ENCODE data around the gene RPUSD1. TPM values are rescaled to one million over a fixed set of nuclear protein-coding genes. Genes with fewer than 3 reads are reported as not detected.

RPUSD1 gene
- total and polyA plus RNA-seq, 2 donors, result 16.9 to 20.9 TPM

DNA sequence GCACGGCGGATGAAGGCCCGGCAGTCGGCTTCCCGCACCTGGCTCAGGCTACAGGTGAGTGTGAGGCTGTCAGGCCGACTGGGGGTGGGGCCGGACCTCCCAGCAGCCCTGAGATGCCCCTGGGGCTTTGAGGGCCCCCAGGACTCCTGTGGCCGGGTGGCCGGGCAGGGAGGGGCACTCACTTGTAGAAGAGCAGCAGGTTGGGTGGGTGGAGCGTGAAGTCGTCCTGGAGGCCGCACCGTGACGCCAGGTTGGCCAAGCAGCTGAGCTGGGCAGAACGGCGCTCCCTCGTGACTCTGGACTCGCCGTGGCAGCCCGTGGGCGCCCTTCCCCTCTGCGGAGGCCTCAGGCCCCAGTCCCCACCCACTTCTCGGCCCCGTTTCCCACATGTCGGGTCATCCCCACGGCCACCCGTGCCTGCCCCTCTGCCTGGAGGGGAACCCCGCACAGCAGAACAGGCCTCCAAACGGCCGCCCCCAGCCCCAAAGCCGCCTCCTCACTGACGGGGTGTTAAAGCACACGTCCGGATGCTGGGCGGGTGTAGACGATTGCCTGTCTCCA lies 12.9 kb downstream of the RPUSD1 start:
- DNase-seq (ENCODE audit: low read depth in 6 of 9, low spot score in 9 of 9), result no peak
- H3K9me3 ChIP-seq (ENCODE audit: control insufficient read depth in 2 of 2, insufficient read depth in 1 of 2, low read length in 1 of 2), result no peaks in the 10 kb centered on the region
- H3K27me3 ChIP-seq (ENCODE audit: control insufficient read depth in 2 of 2, insufficient read depth in 1 of 2, low read length in 1 of 2), result peaks cover 0 to 25% of the 10 kb centered on the region in 2 donors
- H3K27ac ChIP-seq (ENCODE audit: low read depth in 1 of 2, low read length in 1 of 2), result no peak overlapping the region
- H3K4me1 ChIP-seq (ENCODE audit: control insufficient read depth in 2 of 2, insufficient read depth in 2 of 2, low read length in 2 of 2), result no peaks in the 10 kb centered on the region
- WGBS, result 91% methylated on average over 36 of the region's 36 CpGs
- H3K36me3 ChIP-seq (ENCODE audit: control insufficient read depth in 2 of 2, insufficient read depth in 2 of 2, low read length in 1 of 2), result no peaks in the 10 kb centered on the region
- no peak overlapping the region for H3K4me3 ChIP-seq (ENCODE audit: low read length in 2 of 2)

- Histone ChIP-seq H3K9me3 (ENCODE audit: control insufficient read depth in 2 of 2, insufficient read depth in 1 of 2, low read length in 1 of 2) (no peaks in the 10 kb centered on the region), H3K36me3 (ENCODE audit: control insufficient read depth in 2 of 2, insufficient read depth in 2 of 2, low read length in 1 of 2) (no peaks in the 10 kb centered on the region), H3K27me3 (ENCODE audit: control insufficient read depth in 2 of 2, insufficient read depth in 1 of 2, low read length in 1 of 2) (peaks cover 0 to 27% of the 10 kb centered on the region in 2 donors), H3K27ac (ENCODE audit: low read depth in 1 of 2, low read length in 1 of 2) (no peak overlapping the region), H3K4me3 (ENCODE audit: low read length in 2 of 2) (no peak overlapping the region), H3K4me1 (ENCODE audit: control insufficient read depth in 2 of 2, insufficient read depth in 2 of 2, low read length in 2 of 2) (no peaks in the 10 kb centered on the region)
- DNase-seq (ENCODE audit: low read depth in 6 of 9, low spot score in 9 of 9), result no peak
- WGBS, result 94% methylated on average over 46 of the region's 46 CpGs
Measured at GRCh38 chr16:774086-775001, 13.8 kb downstream of the RPUSD1 start.

- H3K4me3 ChIP-seq (ENCODE audit: low read length in 2 of 2), result no peak overlapping the region
- H3K27ac ChIP-seq (ENCODE audit: low read depth in 1 of 2, low read length in 1 of 2), result no peak overlapping the region
- H3K27me3 ChIP-seq (ENCODE audit: control insufficient read depth in 2 of 2, insufficient read depth in 1 of 2, low read length in 1 of 2), result peaks cover 0 to 27% of the 10 kb centered on the region in 2 donors
- DNase-seq (ENCODE audit: low read depth in 6 of 9, low spot score in 9 of 9), result no peak
- 96% methylated on average over 18 of the region's 18 CpGs for WGBS
- no peaks in the 10 kb centered on the region for H3K36me3 ChIP-seq (ENCODE audit: control insufficient read depth in 2 of 2, insufficient read depth in 2 of 2, low read length in 1 of 2)
- H3K9me3 ChIP-seq (ENCODE audit: control insufficient read depth in 2 of 2, insufficient read depth in 1 of 2, low read length in 1 of 2), result no peaks in the 10 kb centered on the region
- no peaks in the 10 kb centered on the region for H3K4me1 ChIP-seq (ENCODE audit: control insufficient read depth in 2 of 2, insufficient read depth in 2 of 2, low read length in 2 of 2)
Measured at GRCh38 chr16:772959-773358, 15.2 kb downstream of the RPUSD1 start.

DNA sequence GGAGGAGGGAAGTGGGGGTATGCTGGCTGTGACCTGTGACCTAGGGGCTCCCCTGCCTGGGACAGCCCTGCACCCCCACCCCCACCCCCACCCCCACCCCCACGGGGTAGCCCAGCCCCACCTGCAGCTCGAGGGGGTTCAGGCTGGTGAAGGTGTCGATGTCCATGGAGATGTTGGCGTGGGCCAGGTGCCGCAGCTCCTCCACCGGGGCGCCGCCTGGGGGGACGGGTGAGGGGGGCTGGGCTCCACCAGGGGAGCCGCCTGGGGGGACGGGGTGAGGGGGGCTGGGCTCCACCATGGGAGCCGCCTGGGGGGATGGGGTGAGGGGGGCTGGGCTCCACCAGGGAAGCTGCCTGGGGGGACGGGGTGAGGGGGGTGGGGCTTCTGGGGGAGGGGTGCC lies 17.8 kb downstream of the RPUSD1 start:
- Histone ChIP-seq H3K27ac (ENCODE audit: low read depth in 1 of 2, low read length in 1 of 2) (no peak overlapping the region), H3K36me3 (ENCODE audit: control insufficient read depth in 2 of 2, insufficient read depth in 2 of 2, low read length in 1 of 2) (no peaks in the 10 kb centered on the region), H3K27me3 (ENCODE audit: control insufficient read depth in 2 of 2, insufficient read depth in 1 of 2, low read length in 1 of 2) (peaks cover 0 to 17% of the 10 kb centered on the region in 2 donors), H3K4me1 (ENCODE audit: control insufficient read depth in 2 of 2, insufficient read depth in 2 of 2, low read length in 2 of 2) (no peaks in the 10 kb centered on the region), H3K4me3 (ENCODE audit: low read length in 2 of 2) (no peak overlapping the region), H3K9me3 (ENCODE audit: control insufficient read depth in 2 of 2, insufficient read depth in 1 of 2, low read length in 1 of 2) (no peaks in the 10 kb centered on the region)
- 87% methylated on average over 13 of the region's 13 CpGs for WGBS
- no peak for DNase-seq (ENCODE audit: low read depth in 6 of 9, low spot score in 9 of 9)

DNA sequence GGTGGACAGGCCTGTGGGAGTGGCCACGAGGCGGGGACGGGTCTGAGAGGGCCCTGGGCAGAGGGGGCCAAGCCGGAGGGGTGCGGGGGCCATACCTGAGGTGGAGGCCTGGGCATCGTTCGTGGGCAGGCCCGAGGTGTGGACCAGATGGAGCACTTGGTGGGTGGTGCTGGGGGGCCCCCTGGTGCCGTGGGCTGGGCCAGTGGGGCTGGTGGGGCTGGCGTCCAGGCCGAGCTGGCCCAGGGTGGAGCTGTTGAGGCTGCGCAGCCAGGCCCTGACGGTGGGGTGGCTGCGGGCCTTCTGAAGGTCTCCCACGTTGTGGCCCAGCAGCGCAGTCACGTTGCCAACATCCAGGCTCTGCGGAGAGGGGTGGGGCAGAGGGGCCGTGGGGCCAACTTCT lies 18.2 kb downstream of the RPUSD1 start:
- DNase-seq (ENCODE audit: low read depth in 6 of 9, low spot score in 9 of 9), result no peak
- Histone ChIP-seq H3K27ac (ENCODE audit: low read depth in 1 of 2, low read length in 1 of 2) (no peak overlapping the region), H3K9me3 (ENCODE audit: control insufficient read depth in 2 of 2, insufficient read depth in 1 of 2, low read length in 1 of 2) (no peaks in the 10 kb centered on the region), H3K27me3 (ENCODE audit: control insufficient read depth in 2 of 2, insufficient read depth in 1 of 2, low read length in 1 of 2) (peaks cover 0 to 17% of the 10 kb centered on the region in 2 donors), H3K36me3 (ENCODE audit: control insufficient read depth in 2 of 2, insufficient read depth in 2 of 2, low read length in 1 of 2) (no peaks in the 10 kb centered on the region), H3K4me1 (ENCODE audit: control insufficient read depth in 2 of 2, insufficient read depth in 2 of 2, low read length in 2 of 2) (no peaks in the 10 kb centered on the region), H3K4me3 (ENCODE audit: low read length in 2 of 2) (no peak overlapping the region)
- 94% methylated on average over 19 of the region's 19 CpGs for WGBS

- no peaks in the 10 kb centered on the region for H3K4me1 ChIP-seq (ENCODE audit: control insufficient read depth in 2 of 2, insufficient read depth in 2 of 2, low read length in 2 of 2)
- 74% methylated on average over 20 of the region's 20 CpGs for WGBS
- peaks cover 0 to 17% of the 10 kb centered on the region in 2 donors for H3K27me3 ChIP-seq (ENCODE audit: control insufficient read depth in 2 of 2, insufficient read depth in 1 of 2, low read length in 1 of 2)
- H3K4me3 ChIP-seq (ENCODE audit: low read length in 2 of 2), result no peak overlapping the region
- no peaks in the 10 kb centered on the region for H3K9me3 ChIP-seq (ENCODE audit: control insufficient read depth in 2 of 2, insufficient read depth in 1 of 2, low read length in 1 of 2)
- H3K27ac ChIP-seq (ENCODE audit: low read depth in 1 of 2, low read length in 1 of 2), result no peak overlapping the region
- no peak for DNase-seq (ENCODE audit: low read depth in 6 of 9, low spot score in 9 of 9)
- no peaks in the 10 kb centered on the region for H3K36me3 ChIP-seq (ENCODE audit: control insufficient read depth in 2 of 2, insufficient read depth in 2 of 2, low read length in 1 of 2)
Measured at GRCh38 chr16:769184-769784, 18.9 kb downstream of the RPUSD1 start.

- H3K27me3 ChIP-seq (ENCODE audit: control insufficient read depth in 2 of 2, insufficient read depth in 1 of 2, low read length in 1 of 2), result peaks cover 0 to 17% of the 10 kb centered on the region in 2 donors
- DNase-seq (ENCODE audit: low read depth in 6 of 9, low spot score in 9 of 9), result no peak
Measured at GRCh38 chr16:768428-768827, 19.8 kb downstream of the RPUSD1 start.

DNA sequence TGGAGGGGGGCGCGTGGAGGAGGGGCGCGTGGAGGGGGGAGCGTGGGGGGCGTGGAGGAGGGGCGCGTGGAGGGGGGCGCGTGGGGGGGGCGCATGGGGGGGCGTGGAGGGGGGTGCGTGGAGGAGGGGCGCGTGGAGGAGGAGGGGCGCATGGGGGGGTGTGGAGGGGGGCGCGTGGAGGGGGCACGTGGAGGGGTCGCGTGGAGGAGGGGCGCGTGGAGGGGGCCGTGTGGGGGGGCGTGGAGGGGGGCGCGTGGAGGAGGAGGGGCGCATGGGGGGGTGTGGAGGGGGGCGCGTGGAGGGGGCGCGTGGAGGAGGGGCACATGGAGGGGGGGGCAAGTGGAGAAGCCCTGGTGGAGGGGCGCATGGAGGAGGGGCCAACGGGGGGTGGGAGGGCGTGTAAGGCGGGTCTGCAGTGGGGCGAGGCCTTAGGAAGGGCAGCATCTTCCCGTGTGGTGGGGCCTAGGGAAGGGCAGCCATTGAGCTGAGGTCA lies 20.4 kb downstream of the RPUSD1 start:
- WGBS, result 79% methylated on average over 29 of the region's 38 CpGs
- DNase-seq (ENCODE audit: low read depth in 6 of 9, low spot score in 9 of 9), result no peak
- peaks cover 0 to 17% of the 10 kb centered on the region in 2 donors for H3K27me3 ChIP-seq (ENCODE audit: control insufficient read depth in 2 of 2, insufficient read depth in 1 of 2, low read length in 1 of 2)

More at GRCh38 chr16:768428-768827, 19.8 kb downstream of the RPUSD1 start:
- WGBS, result 89% methylated on average over 21 of the region's 21 CpGs
- H3K27ac ChIP-seq (ENCODE audit: low read depth in 1 of 2, low read length in 1 of 2), result no peak overlapping the region
- no peak overlapping the region for H3K4me3 ChIP-seq (ENCODE audit: low read length in 2 of 2)
- no peaks in the 10 kb centered on the region for H3K4me1 ChIP-seq (ENCODE audit: control insufficient read depth in 2 of 2, insufficient read depth in 2 of 2, low read length in 2 of 2)
- no peaks in the 10 kb centered on the region for H3K9me3 ChIP-seq (ENCODE audit: control insufficient read depth in 2 of 2, insufficient read depth in 1 of 2, low read length in 1 of 2)
- no peaks in the 10 kb centered on the region for H3K36me3 ChIP-seq (ENCODE audit: control insufficient read depth in 2 of 2, insufficient read depth in 2 of 2, low read length in 1 of 2)

More for the DNA sequence above, 20.4 kb downstream of the RPUSD1 start:
- no peaks in the 10 kb centered on the region for H3K36me3 ChIP-seq (ENCODE audit: control insufficient read depth in 2 of 2, insufficient read depth in 2 of 2, low read length in 1 of 2)
- no peak overlapping the region for H3K27ac ChIP-seq (ENCODE audit: low read depth in 1 of 2, low read length in 1 of 2)
- no peaks in the 10 kb centered on the region for H3K4me1 ChIP-seq (ENCODE audit: control insufficient read depth in 2 of 2, insufficient read depth in 2 of 2, low read length in 2 of 2)
- no peak overlapping the region for H3K4me3 ChIP-seq (ENCODE audit: low read length in 2 of 2)
- no peaks in the 10 kb centered on the region for H3K9me3 ChIP-seq (ENCODE audit: control insufficient read depth in 2 of 2, insufficient read depth in 1 of 2, low read length in 1 of 2)

All from thymus (tissue), 11 donors.